ENCODE data around the gene QRICH2. TPM values are rescaled to one million over a fixed set of nuclear protein-coding genes. Genes with fewer than 3 reads are reported as not detected.
A peak's percentile ranks its signal among the peaks of the same experiment; 100 is the strongest.

QRICH2 gene
- total and polyA plus RNA-seq, 2 of the 4 experiments (the other 2 are of a cell fraction): 4.3 to 4.8 TPM

- Histone ChIP-seq H2BK120ac (ENCODE audit: low read depth, low read length) (no peak overlapping the region; the same call in 1 of the 2 replicates), H3K27me3 (ENCODE audit: control insufficient read depth, insufficient read depth, low read length) (no peaks in the 10 kb centered on the region), H3K9me1 (ENCODE audit: insufficient read depth, low read length) (peaks cover 10% of the 10 kb centered on the region), H3K27ac (ENCODE audit: insufficient read depth, low read length) (no peak overlapping the region), H3K4me3 (ENCODE audit: insufficient read depth, low read depth, low read length) (no peak overlapping the region), H4K91ac (ENCODE audit: insufficient read depth, low read depth, low read length) (no peak overlapping the region), H3K4ac (ENCODE audit: low read depth, low read length) (0 out of 2 replicates have a peak overlapping the region, but pooled peaks have one; percentile 17), H2BK15ac (ENCODE audit: low read depth, low read length) (no peak overlapping the region; the same call in 2 of the 3 replicates), H3K14ac (replicated peaks; ENCODE audit: low read depth, low read length) (no peak overlapping the region), H4K8ac (ENCODE audit: low read depth in 2 of 2, low read length in 2 of 2) (no peak overlapping the region), H3K36me3 (ENCODE audit: control insufficient read depth, insufficient read depth, low read length) (no peaks in the 10 kb centered on the region), H2AFZ (replicated peaks; ENCODE audit: low read length, poor library complexity) (no peak overlapping the region), H3K9ac (ENCODE audit: low read depth, low read length) (no peak overlapping the region), H4K20me1 (ENCODE audit: insufficient read depth, low read length) (no peaks in the 10 kb centered on the region), H2BK20ac (ENCODE audit: low read depth, low read length) (peak overlapping the region; percentile 8; the same call in 1 of the 2 replicates), H3K9me3 (ENCODE audit: control insufficient read depth, insufficient read depth, low read length) (no peaks in the 10 kb centered on the region), H3K18ac (ENCODE audit: low read depth, low read length) (no peak overlapping the region), H2AK5ac (ENCODE audit: low read depth, low read length) (no peak overlapping the region), H4K5ac (ENCODE audit: low read depth, low read length) (no peak overlapping the region), H3K4me2 (ENCODE audit: low read depth, low read length) (no peak overlapping the region), H3K79me1 (ENCODE audit: low read depth in 1 of 2, low read length in 2 of 2) (0 out of 4 replicates have a peak, but pooled peaks cover 0 to 10% of the 10 kb centered on the region in 2 experiments), H3K23ac (ENCODE audit: low read depth, low read length) (no peak overlapping the region), H3K4me1 (ENCODE audit: control insufficient read depth, insufficient read depth, low read length) (peaks cover 2% of the 10 kb centered on the region), H2BK5ac (ENCODE audit: low read depth, low read length, poor library complexity, severe bottlenecking) (no peak overlapping the region), H2AK9ac (replicated peaks; ENCODE audit: low read depth, low read length, poor library complexity) (no peak overlapping the region), H3K56ac (ENCODE audit: extremely low read depth, insufficient read depth, low read length) (no peak overlapping the region)
- TF ChIP-seq RFX5 (IDR thresholded peaks at IDR 0.05; ENCODE audit: low read depth, low read length) (no peak), FOS (IDR thresholded peaks at IDR 0.05; ENCODE audit: low read depth, low read length) (no peak), POLR2A (IDR thresholded peaks at IDR 0.05; ENCODE audit: low read depth, low read length) (no peak), MXI1 (IDR thresholded peaks at IDR 0.05; ENCODE audit: borderline replicate concordance, low read depth, low read length) (no peak), MAZ (IDR thresholded peaks at IDR 0.05; ENCODE audit: borderline replicate concordance, low read depth, low read length) (no peak), RAD21 (IDR thresholded peaks at IDR 0.05; ENCODE audit: low read length) (no peak), MAFK (IDR thresholded peaks at IDR 0.05; ENCODE audit: low read depth, low read length) (no peak), BHLHE40 (IDR thresholded peaks at IDR 0.05; ENCODE audit: low read depth, low read length) (no peak), ELK1 (IDR thresholded peaks at IDR 0.05; ENCODE audit: borderline replicate concordance, low read depth, low read length) (no peak), CHD1 (IDR thresholded peaks at IDR 0.05; ENCODE audit: low read depth, low read length) (no peak), CTCF (conservative IDR thresholded peaks at IDR 0.05; ENCODE audit: low read depth, low read length) (no peak), RCOR1 (IDR thresholded peaks at IDR 0.05; ENCODE audit: insufficient replicate concordance, low read length) (no peak), SMC3 (IDR thresholded peaks at IDR 0.05; ENCODE audit: low read depth, low read length) (no peak), CEBPB (IDR thresholded peaks at IDR 0.05; ENCODE audit: low read depth, low read length) (no peak)
- TF ChIP-seq, protein P1, sequence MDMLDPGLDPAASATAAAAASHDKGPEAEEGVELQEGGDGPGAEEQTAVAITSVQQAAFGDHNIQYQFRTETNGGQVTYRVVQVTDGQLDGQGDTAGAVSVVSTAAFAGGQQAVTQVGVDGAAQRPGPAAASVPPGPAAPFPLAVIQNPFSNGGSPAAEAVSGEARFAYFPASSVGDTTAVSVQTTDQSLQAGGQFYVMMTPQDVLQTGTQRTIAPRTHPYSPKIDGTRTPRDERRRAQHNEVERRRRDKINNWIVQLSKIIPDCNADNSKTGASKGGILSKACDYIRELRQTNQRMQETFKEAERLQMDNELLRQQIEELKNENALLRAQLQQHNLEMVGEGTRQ (IDR thresholded peaks at IDR 0.05; ENCODE audit: low read depth, low read length): no peak
- ATAC-seq (ENCODE audit: low read depth): no peak
- CTCF ChIA-PET: interaction anchor here (0.6 kb wide), 1 partner anchor 77 kb away, joined by 3 read pairs; no protein-coding TSS in a partner anchor
- in situ Hi-C loops (cut with MboI; ENCODE audit: low sequenced_read_pairs) (no loop called here), intact Hi-C loops (cut with micrococcal nuclease) (no loop called here), dilution Hi-C loops (cut with HindIII; ENCODE audit: low sequenced_read_pairs, unreplicated experiment) (no loop called here)
- POLR2A ChIA-PET (ENCODE audit: unreplicated experiment): no interaction called here
- BruUV-seq (replicated peaks): no TSS peak
- 40% methylated on average over 1 of the region's 5 CpGs; no CpG with 5 or more reads in 1 of the 2 experiments for WGBS, 2 experiments (ENCODE audit: extremely low coverage in 2 of 2, insufficient read length in 1 of 2)
- DNase-seq: no peak
These were observed 47.4 kb downstream of the QRICH2 start for GRCh38 chr17:76260669-76261068.
